ENCODE measurements around the gene EVX1. TPM values are rescaled to one million over a fixed set of nuclear protein-coding genes. Genes with fewer than 3 reads are reported as not detected.

EVX1 gene
- total RNA-seq, 1 experiment from 2014 or later = not detected

DNA sequence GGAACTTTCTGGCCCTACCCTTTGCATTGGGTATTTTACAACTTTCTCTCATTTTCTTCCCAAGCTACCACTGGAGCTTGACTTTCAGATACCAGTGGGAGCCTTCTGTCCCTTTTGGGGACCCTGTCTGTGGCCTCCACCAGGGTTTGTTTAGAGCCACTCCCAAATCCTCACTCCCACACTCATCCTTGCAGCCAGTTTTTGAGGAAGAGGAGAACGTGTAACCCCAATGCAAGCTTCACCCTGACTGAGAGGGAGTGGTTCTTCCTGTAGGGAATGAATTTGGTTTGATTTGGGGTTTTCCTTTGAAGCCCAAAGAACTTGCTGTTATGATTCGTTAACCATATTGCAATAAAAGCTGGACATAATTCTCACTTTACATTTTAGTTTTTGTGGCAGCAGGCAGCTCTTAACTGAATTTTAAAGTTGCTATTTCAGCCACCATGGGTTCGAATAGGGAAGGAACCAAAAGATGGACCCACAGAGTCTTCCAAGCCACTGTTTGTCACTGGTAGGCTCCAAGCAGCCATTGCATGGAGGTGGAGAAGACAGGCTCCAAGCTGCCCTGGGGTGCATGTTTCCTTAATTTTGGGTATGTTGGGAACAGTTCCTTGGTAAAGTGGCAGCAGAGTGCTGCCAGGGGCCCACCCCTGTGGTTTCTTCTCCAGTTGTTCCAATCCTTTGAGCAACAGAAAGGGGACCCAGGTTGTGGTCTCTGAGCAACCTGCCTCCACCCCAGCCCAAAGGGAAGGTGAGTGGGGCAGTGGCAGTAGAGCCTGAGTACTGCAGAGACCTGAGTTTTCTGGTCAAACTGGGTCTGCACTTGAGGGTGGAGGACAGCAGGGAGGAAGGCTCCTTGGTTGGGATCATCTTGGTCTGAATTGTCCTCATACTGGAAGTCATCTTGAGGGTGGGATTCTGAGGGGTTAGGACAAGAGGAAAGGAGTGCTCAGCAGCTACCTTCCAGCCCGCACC, 5.1 kb downstream of the EVX1 start:
- intact Hi-C loops (cut with micrococcal nuclease; ENCODE audit: unreplicated experiment) = no loop called here
- Mint-ChIP-seq H3K36me3 (ENCODE audit: insufficient read depth, unreplicated experiment) (peaks cover 15% of the 10 kb centered on the region), H3K9me3 (ENCODE audit: low read depth, unreplicated experiment) (no peaks in the 10 kb centered on the region), H3K27me3 (ENCODE audit: unreplicated experiment) (peaks cover 99% of the 10 kb centered on the region), H3K4me1 (ENCODE audit: low read depth, unreplicated experiment) (peaks cover 8% of the 10 kb centered on the region), H3K4me3 (ENCODE audit: low read depth, unreplicated experiment) (no peak overlapping the region), H3K27ac (ENCODE audit: unreplicated experiment) (no peak overlapping the region)
- BruUV-seq (replicated peaks) = no TSS peak
- CTCF ChIA-PET = no interaction called here
- TF ChIP-seq, protein P1, sequence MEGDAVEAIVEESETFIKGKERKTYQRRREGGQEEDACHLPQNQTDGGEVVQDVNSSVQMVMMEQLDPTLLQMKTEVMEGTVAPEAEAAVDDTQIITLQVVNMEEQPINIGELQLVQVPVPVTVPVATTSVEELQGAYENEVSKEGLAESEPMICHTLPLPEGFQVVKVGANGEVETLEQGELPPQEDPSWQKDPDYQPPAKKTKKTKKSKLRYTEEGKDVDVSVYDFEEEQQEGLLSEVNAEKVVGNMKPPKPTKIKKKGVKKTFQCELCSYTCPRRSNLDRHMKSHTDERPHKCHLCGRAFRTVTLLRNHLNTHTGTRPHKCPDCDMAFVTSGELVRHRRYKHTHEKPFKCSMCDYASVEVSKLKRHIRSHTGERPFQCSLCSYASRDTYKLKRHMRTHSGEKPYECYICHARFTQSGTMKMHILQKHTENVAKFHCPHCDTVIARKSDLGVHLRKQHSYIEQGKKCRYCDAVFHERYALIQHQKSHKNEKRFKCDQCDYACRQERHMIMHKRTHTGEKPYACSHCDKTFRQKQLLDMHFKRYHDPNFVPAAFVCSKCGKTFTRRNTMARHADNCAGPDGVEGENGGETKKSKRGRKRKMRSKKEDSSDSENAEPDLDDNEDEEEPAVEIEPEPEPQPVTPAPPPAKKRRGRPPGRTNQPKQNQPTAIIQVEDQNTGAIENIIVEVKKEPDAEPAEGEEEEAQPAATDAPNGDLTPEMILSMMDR (IDR thresholded peaks at IDR 0.05; ENCODE audit: unreplicated experiment) = no peak
- DNase-seq = no peak

DNA sequence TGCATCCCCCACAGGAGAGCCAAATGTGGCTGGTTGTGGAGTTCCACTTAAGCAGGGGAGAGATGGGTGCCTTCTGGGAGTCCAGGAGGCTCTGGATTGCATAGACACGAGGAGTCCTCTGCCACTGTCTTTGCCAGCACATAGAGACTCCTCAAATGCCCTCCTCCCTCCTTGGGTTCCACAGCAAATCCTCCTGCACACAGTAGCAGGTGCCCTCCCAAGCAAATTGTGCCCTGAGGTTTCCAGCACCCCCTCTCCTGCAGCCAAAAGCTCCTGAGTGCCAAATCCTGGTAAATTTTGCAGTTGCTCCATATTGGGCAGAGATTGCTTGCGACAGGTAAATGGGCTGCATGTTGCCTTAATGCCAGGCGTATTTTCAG, 5.8 kb downstream of the EVX1 start:
- Mint-ChIP-seq H3K4me3 (ENCODE audit: low read depth, unreplicated experiment) (no peak overlapping the region), H3K27ac (ENCODE audit: unreplicated experiment) (no peak overlapping the region), H3K27me3 (ENCODE audit: unreplicated experiment) (peaks cover 99% of the 10 kb centered on the region), H3K9me3 (ENCODE audit: low read depth, unreplicated experiment) (no peaks in the 10 kb centered on the region), H3K36me3 (ENCODE audit: insufficient read depth, unreplicated experiment) (peaks cover 14% of the 10 kb centered on the region), H3K4me1 (ENCODE audit: low read depth, unreplicated experiment) (peaks cover 8% of the 10 kb centered on the region)
- BruUV-seq (replicated peaks) = no TSS peak
- no peak for DNase-seq
- intact Hi-C loops (cut with micrococcal nuclease; ENCODE audit: unreplicated experiment) = no loop called here
- TF ChIP-seq, protein P1 (IDR thresholded peaks at IDR 0.05; ENCODE audit: unreplicated experiment) = no peak
- CTCF ChIA-PET = no interaction called here

DNA sequence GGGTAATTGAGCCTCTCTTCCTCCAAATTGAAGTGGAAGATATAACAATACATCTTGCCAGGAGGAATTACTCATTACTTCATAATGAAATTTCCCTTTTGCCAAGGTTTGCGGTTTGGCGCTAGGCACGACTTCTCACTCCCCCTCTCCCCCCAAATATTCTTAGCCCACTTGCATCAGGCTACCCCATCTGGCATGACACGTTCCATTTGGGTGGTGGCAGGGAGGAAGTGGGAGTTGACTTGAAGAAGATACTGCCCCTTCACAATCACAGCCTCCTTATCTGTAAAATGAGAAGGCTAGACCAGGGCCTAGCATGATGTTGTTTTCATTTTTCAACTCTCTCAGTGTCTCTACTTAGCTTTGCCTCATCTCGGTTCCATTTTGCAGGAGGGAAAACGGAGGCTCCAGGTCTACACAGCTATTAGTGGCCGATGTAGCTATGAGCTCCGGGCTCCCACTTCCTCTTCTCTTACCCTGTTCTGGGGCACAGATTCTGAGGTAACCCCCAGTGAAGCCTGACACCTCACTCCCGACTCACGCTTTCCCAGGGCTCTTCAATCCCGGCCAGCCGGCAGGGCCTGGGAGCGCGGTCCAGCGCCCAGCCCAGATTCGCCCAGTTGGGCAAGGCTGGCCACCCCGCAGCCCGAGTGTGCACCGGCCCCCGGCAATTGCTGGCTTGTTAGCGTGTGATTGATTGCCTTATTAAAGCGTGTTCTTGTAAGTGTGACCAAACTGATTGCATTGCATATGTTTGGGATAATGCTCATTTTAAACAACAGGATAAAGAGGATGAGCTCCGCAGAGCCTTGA, 6.5 kb downstream of the EVX1 start:
- Mint-ChIP-seq H3K27ac (ENCODE audit: unreplicated experiment) (no peak overlapping the region), H3K9me3 (ENCODE audit: low read depth, unreplicated experiment) (no peaks in the 10 kb centered on the region), H3K36me3 (ENCODE audit: insufficient read depth, unreplicated experiment) (peaks cover 10% of the 10 kb centered on the region), H3K4me1 (ENCODE audit: low read depth, unreplicated experiment) (peaks cover 8% of the 10 kb centered on the region), H3K27me3 (ENCODE audit: unreplicated experiment) (peaks cover 96% of the 10 kb centered on the region), H3K4me3 (ENCODE audit: low read depth, unreplicated experiment) (no peak overlapping the region)
- TF ChIP-seq, protein P1 (IDR thresholded peaks at IDR 0.05; ENCODE audit: unreplicated experiment) = no peak
- intact Hi-C loops (cut with micrococcal nuclease; ENCODE audit: unreplicated experiment) = no loop called here
- no peak for DNase-seq
- no TSS peak for BruUV-seq (replicated peaks)
- CTCF ChIA-PET = no interaction called here

DNA sequence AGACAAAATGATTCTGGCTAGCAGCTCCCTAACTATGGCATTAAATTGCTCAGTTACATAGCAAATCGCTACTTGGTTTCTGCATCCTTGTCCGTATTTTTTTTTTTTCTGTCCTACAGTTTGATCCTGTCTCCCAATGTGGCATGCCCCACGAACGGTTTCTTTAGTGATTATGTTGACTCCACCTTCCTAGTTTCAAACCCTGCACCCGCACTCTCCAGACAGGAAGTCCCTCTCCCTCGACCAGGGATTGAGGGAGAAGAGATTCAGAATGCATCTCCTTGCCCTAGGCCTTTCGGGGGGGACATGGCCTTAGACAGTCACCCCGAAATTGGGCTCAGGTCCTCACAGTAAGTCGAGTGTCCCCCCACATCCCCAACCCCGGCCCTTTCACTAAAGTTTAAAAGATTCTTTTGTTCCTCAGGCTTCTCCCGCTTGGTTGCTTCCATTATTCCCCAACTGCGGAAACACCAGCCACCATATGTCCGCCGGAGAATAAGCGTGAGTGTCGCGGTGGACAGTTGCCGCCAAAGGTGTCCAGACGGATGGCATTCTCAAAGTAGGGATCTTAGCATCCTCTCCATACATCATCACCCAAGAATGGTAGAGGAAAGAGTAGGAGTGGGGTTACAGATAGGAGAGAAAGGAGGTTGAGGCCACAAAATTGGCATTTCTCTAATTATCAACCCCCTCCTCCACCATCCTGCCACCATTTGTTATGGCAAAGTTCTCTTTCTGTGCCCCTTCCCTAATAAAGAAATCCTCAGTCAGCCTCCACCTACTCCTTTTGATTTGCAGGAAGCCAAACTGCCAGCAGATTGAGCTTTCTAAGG, 7.3 kb downstream of the EVX1 start:
- DNase-seq = no peak
- H3K27me3 Mint-ChIP-seq (ENCODE audit: unreplicated experiment) = peaks cover 95% of the 10 kb centered on the region
- peaks cover 10% of the 10 kb centered on the region for H3K36me3 Mint-ChIP-seq (ENCODE audit: insufficient read depth, unreplicated experiment)
- TF ChIP-seq, protein P1 (IDR thresholded peaks at IDR 0.05; ENCODE audit: unreplicated experiment) = no peak
- H3K4me3 Mint-ChIP-seq (ENCODE audit: low read depth, unreplicated experiment) = no peak overlapping the region
- intact Hi-C loops (cut with micrococcal nuclease; ENCODE audit: unreplicated experiment) = no loop called here
- H3K9me3 Mint-ChIP-seq (ENCODE audit: low read depth, unreplicated experiment) = no peaks in the 10 kb centered on the region
- no TSS peak for BruUV-seq (replicated peaks)
- CTCF ChIA-PET = no interaction called here
- no peak overlapping the region for H3K27ac Mint-ChIP-seq (ENCODE audit: unreplicated experiment)
- peaks cover 8% of the 10 kb centered on the region for H3K4me1 Mint-ChIP-seq (ENCODE audit: low read depth, unreplicated experiment)

Measured in Calu3 (cell line).